PC-9 (cell line): ENCODE data around the gene HMGCR. TPM values are rescaled to one million over a fixed set of nuclear protein-coding genes. Genes with fewer than 3 reads are reported as not detected.
"Not testable (repeated sequence)": the region's sequence is repeated elsewhere in the genome, so short reads cannot be mapped to it uniquely, and the experiment has no call there.

ENCODE experiments used
- BruUV-seq: library from RNA; stranded (reverse); fragments of 400-500 nt; replicated peaks from 2 replicates; lab custom pipeline; 2021; lab: Mats Ljungman, UMichigan
- CTCF ChIA-PET: fragments of 300-600 bp; sonication (Branson Sonifier 250); formaldehyde crosslinking; loops from one replicate; lab custom pipeline; 2022; ENCODE audit warnings: antibody characterized with exemption; lab: Charles Lee
- POLR2A ChIA-PET: fragments of 300-600 bp; sonication (Branson Sonifier 250); formaldehyde crosslinking; loops from one replicate; lab custom pipeline; 2022; ENCODE audit warnings: antibody characterized with exemption; ENCODE audit not compliant: unreplicated experiment; lab: Charles Lee
- DNase-seq, 2 experiments: peaks; one replicate each; pipeline versions ENCODE4 v3.0.0 to v3.0.0-alpha.2; 2015 to 2022; ENCODE audit warnings: mixed read lengths in 1 of 2
- H2AFZ ChIP-seq: fragments of 200-600 bp; sonication (generic); 2 replicates; pipeline ENCODE4 v1.8.1; 2017; ENCODE audit warnings: antibody characterized with exemption
- H3F3A ChIP-seq: fragments of 200-600 bp; sonication (generic); 2 replicates; pipeline ENCODE4 v1.8.1; 2017; ENCODE audit warnings: antibody characterized with exemption, mild to moderate bottlenecking, low read depth; ENCODE audit not compliant: insufficient read depth
- H3K27ac ChIP-seq: fragments of 200-600 bp; sonication (generic); 2 replicates; pipeline ENCODE4 v1.6.1; 2016; ENCODE audit warnings: mixed run types
- H3K27me3 ChIP-seq: fragments of 200-600 bp; sonication (generic); 2 replicates; pipeline ENCODE4 v1.6.1; 2016; ENCODE audit warnings: low read depth, mixed run types; ENCODE audit not compliant: insufficient read depth
- H3K36me3 ChIP-seq: fragments of 200-600 bp; sonication (generic); 2 replicates; pipeline ENCODE4 v1.6.1; 2016; ENCODE audit warnings: low read depth, mixed run types
- H3K4me1 ChIP-seq: fragments of 200-600 bp; sonication (generic); replicated peaks from 2 replicates; pipeline ENCODE4 v1.6.1; 2016; ENCODE audit warnings: mixed run types; ENCODE audit not compliant: insufficient read depth
- H3K4me2 ChIP-seq: fragments of 200-600 bp; sonication (generic); 2 replicates; pipeline ENCODE4 v1.6.1; 2017; ENCODE audit warnings: mixed run types
- H3K4me3 ChIP-seq: fragments of 200-600 bp; sonication (generic); 2 replicates; pipeline ENCODE4 v1.6.1; 2016; ENCODE audit warnings: mixed run types
- H3K79me2 ChIP-seq: fragments of 200-600 bp; sonication (generic); 2 replicates; pipeline ENCODE4 v1.6.1; 2017; ENCODE audit warnings: low read depth, mixed run types
- H3K9me2 ChIP-seq: fragments of 200-600 bp; sonication (generic); 2 replicates; pipeline ENCODE4 v1.8.1; 2017; ENCODE audit warnings: mild to moderate bottlenecking; ENCODE audit not compliant: insufficient read depth
- H3K9me3 ChIP-seq: fragments of 200-600 bp; sonication (generic); 2 replicates; pipeline ENCODE4 v1.8.1; 2016; ENCODE audit warnings: low read depth; ENCODE audit not compliant: insufficient read depth
- H4K20me1 ChIP-seq: fragments of 200-600 bp; sonication (generic); 2 replicates; pipeline ENCODE4 v1.8.1; 2017; ENCODE audit not compliant: insufficient read depth
- EZH2 ChIP-seq: fragments of 200-600 bp; sonication (generic); IDR thresholded peaks from 2 replicates; pipeline ENCODE4 v1.8.0; 2017; ENCODE audit warnings: antibody characterized with exemption, low read depth
- intact Hi-C: fragments of 100-400 bp; cut with micrococcal nuclease; formaldehyde crosslinking; loops from one replicate; pipeline ENCODE4 v1.10.0; 2022; ENCODE audit not compliant: unreplicated experiment
- total RNA-seq: library from RNA; stranded (reverse); gene quantifications from 2 replicates; pipeline ENCODE4 v1.2.3, GENCODE V29; 2021
- TF ChIP-seq, protein P1 (sequence below): fragments of 200-600 bp; sonication (generic); conservative IDR thresholded peaks from 2 replicates; pipeline ENCODE4 v1.6.1; 2017; ENCODE audit warnings: mixed run types, antibody characterized with exemption, mild to moderate bottlenecking, moderate library complexity

The HMGCR gene
- total RNA-seq, 1 experiment from 2014 or later: 86.8 TPM

DNA sequence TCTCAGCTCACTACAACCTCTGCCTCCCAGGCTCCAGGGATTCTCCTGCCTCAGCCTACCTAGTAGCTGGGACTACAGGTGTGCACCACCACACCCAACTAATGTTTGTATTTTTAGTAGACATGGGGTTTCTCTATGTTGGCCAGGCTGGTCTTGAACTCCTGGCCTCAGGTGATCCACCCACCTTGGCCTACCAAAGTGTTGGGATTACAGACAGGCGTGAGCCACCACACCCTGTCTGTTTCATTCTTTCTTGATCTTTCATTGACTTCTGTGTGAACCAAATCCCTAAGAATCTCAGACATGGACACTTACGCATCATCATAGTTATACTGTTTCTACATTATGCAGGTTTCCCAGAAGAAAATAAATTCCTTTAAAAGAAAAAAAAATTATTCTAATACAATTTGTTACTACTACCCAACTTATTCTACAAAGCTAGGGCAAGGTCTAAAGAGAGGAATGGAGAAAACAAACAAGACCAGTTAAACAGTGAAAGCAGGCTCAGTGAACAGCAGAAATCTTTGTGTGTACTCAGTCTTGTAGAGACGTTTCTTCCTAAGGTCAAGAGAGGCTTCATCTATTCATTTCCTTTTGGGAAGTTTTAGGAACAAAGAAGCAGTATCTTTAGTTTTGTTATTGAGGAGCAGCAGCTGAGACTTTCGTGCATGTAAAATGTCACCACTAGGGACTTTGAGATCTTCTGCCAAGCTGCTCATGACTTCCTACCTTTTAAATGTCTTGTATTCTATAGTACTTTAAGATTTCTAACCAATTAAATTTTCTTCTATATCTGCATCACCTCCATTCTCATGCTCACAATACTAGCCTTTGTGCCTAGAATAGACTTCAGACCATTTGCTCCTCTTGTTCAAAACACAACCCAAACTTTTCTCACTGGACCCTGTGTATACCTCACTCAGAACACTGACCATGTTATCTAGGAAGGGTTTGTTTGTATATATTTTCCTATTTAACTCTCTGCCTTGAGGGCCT, 5.6 kb upstream of the HMGCR start:
- no TSS peak for BruUV-seq
- DNase-seq: no peak
- CTCF ChIA-PET: interaction anchor here (0.7 kb wide), 1 partner anchor 53 kb away, joined by 5 read pairs; no protein-coding TSS in a partner anchor
- Histone ChIP-seq H3K9me3 (no peaks in the 10 kb centered on the region), H3K27ac (no peak overlapping the region), H2AFZ (no peak overlapping the region), H3K79me2 (no peaks in the 10 kb centered on the region), H3F3A (peaks cover 6% of the 10 kb centered on the region), H3K36me3 (no peaks in the 10 kb centered on the region), H3K4me2 (no peak overlapping the region), H3K27me3 (no peaks in the 10 kb centered on the region), H3K9me2 (no peaks in the 10 kb centered on the region), H3K4me3 (no peak overlapping the region), H3K4me1 (peaks cover 12% of the 10 kb centered on the region), H4K20me1 (no peaks in the 10 kb centered on the region)
- TF ChIP-seq, protein P1, sequence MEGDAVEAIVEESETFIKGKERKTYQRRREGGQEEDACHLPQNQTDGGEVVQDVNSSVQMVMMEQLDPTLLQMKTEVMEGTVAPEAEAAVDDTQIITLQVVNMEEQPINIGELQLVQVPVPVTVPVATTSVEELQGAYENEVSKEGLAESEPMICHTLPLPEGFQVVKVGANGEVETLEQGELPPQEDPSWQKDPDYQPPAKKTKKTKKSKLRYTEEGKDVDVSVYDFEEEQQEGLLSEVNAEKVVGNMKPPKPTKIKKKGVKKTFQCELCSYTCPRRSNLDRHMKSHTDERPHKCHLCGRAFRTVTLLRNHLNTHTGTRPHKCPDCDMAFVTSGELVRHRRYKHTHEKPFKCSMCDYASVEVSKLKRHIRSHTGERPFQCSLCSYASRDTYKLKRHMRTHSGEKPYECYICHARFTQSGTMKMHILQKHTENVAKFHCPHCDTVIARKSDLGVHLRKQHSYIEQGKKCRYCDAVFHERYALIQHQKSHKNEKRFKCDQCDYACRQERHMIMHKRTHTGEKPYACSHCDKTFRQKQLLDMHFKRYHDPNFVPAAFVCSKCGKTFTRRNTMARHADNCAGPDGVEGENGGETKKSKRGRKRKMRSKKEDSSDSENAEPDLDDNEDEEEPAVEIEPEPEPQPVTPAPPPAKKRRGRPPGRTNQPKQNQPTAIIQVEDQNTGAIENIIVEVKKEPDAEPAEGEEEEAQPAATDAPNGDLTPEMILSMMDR: no peak
- no peak for TF ChIP-seq EZH2
- intact Hi-C loops: loop anchor here (10.0 kb wide), 1 partner anchor 657 kb away; no protein-coding TSS in a partner anchor
- POLR2A ChIA-PET: no interaction called here

DNA sequence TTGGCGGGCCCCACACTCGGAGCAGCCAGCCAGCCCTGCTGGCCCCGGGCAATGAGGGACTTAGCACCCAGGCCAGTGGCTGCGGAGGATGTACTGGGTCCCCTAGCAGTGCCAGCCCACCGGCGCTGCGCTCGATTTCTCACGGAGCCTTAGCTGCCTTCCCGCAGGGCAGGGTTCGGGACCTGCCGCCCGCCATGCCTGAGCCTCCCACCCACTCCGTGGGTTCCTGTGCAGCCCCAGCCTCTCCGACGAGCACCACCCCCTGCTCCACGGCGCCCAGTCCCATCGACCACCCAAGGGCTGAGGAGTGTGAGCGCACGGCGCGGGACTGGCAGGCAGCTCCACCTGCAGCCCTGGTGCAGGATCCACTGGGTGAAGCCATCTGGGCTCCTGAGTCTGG, 3.3 kb upstream of the HMGCR start:
- POLR2A ChIA-PET: interaction anchor here (0.6 kb wide), 1 partner anchor 285 kb away, joined by 5 read pairs; no protein-coding TSS in a partner anchor
- H3K4me3 ChIP-seq, H3K27ac ChIP-seq, H2AFZ ChIP-seq, H3K9me3 ChIP-seq, H4K20me1 ChIP-seq, H3F3A ChIP-seq, H3K36me3 ChIP-seq, CTCF ChIA-PET, H3K4me2 ChIP-seq, H3K9me2 ChIP-seq, DNase-seq, BruUV-seq, H3K27me3 ChIP-seq: not testable (repeated sequence)
- peaks cover 16% of the 10 kb centered on the region for H3K79me2 ChIP-seq
- H3K4me1 ChIP-seq: peaks cover 20% of the 10 kb centered on the region
- intact Hi-C loops: loop anchor here (10.0 kb wide), 1 partner anchor 659 kb away; no protein-coding TSS in a partner anchor

DNA sequence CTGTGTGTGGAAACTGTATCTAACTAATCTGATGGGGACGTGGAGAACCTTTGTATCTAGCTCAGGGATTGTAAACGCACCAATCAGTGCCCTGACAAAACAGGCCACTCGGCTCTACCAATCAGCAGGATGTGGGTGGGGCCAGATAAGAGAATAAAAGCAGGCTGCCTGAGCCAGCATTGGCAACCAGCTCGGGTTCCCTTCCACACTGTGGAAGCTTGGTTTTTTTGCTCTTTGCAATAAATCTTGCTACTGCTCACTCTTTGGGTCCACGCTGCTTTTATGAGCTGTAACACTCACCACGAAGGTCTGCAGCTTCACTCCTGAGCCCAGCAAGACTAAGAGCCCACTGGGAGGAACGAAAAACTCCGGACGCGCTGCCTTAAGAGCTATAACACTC, 2.6 kb upstream of the HMGCR start:
- intact Hi-C loops: loop anchor here (10.0 kb wide), 1 partner anchor 660 kb away; no protein-coding TSS in a partner anchor
- H3K36me3 ChIP-seq, H3K4me2 ChIP-seq, H3K4me3 ChIP-seq, H3K9me2 ChIP-seq, H3K9me3 ChIP-seq, H3K27ac ChIP-seq, BruUV-seq, POLR2A ChIA-PET, DNase-seq, H3F3A ChIP-seq, CTCF ChIA-PET, H2AFZ ChIP-seq, H3K27me3 ChIP-seq: not testable (repeated sequence)
- peaks cover 24% of the 10 kb centered on the region for H3K4me1 ChIP-seq
- H4K20me1 ChIP-seq: peaks cover 11% of the 10 kb centered on the region; the same call in 1 of the 2 replicates
- peaks cover 21% of the 10 kb centered on the region for H3K79me2 ChIP-seq

DNA sequence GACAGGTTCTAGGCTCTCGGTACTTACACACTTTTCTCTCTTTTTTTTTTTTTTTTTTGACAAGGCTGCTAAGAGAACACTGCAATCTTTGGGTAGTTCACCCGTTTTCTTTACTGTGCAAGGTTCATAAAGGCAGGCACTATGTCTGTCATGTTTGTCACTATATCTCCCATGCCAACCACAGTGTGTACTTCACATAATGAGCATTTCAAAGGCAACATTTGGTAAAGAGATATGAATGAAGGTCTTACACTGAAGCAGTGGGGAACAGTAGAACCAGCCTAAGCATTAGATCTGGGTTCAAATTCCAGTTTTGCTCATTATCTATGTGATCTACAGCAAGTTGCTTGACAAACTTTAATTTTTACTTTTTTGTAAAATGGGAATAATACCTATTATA, 1.5 kb upstream of the HMGCR start:
- Histone ChIP-seq H3K4me1 (peaks cover 34% of the 10 kb centered on the region), H3F3A (peaks cover 16% of the 10 kb centered on the region), H3K4me3 (peak overlapping the region; percentile 66; the same call in 1 of the 2 replicates), H3K36me3 (no peaks in the 10 kb centered on the region), H3K9me2 (no peaks in the 10 kb centered on the region), H4K20me1 (peaks cover 11% of the 10 kb centered on the region; the same call in 1 of the 2 replicates), H3K79me2 (peaks cover 32% of the 10 kb centered on the region), H3K4me2 (peak overlapping the region; percentile 100), H3K27ac (peak overlapping the region; percentile 78; the same call in 1 of the 2 replicates), H2AFZ (no peak overlapping the region), H3K9me3 (no peaks in the 10 kb centered on the region), H3K27me3 (no peaks in the 10 kb centered on the region)
- no TSS peak for BruUV-seq
- CTCF ChIA-PET: no interaction called here
- POLR2A ChIA-PET: no interaction called here
- intact Hi-C loops: loop anchor here (5.0 to 10.0 kb wide), 3 partner anchors 298 to 661 kb away; no protein-coding TSS in a partner anchor
- TF ChIP-seq, protein P1: no peak
- TF ChIP-seq EZH2: no peak
- no peak for DNase-seq
